ENCODE measurements around the gene FAM107B.

GRCh38 chr10:14585287-14586193 lies 189.2 kb downstream of the FAM107B start:
- TF ChIP-seq POLR2A (IDR thresholded peaks at IDR 0.05) = no peak
- no peak for TF ChIP-seq CTCF (IDR thresholded peaks at IDR 0.05)

All from thyroid gland (tissue), 4 donors.